ENCODE data around the gene DPF3. TPM values are rescaled to one million over a fixed set of nuclear protein-coding genes. Genes with fewer than 3 reads are reported as not detected.

Gene DPF3
- total RNA-seq, 2 donors from 2014 or later = 11.0 TPM; not detected in 1

GRCh38 chr14:72606879-72607278 is 287.0 kb downstream of the DPF3 start:
- DNase-seq (ENCODE audit: low spot score) = no peak
- H3K27me3 ChIP-seq (replicated peaks; ENCODE audit: insufficient read depth) = no peaks in the 10 kb centered on the region
- no peaks in the 10 kb centered on the region for H3K36me3 ChIP-seq
- H3K27ac ChIP-seq = no peak overlapping the region
- no peak overlapping the region for H3K4me3 ChIP-seq
- no peaks in the 10 kb centered on the region for H3K9me3 ChIP-seq
- no peak for TF ChIP-seq POLR2A (IDR thresholded peaks at IDR 0.05)
- TF ChIP-seq POLR2AphosphoS5 (IDR thresholded peaks at IDR 0.05) = no peak
- TF ChIP-seq CTCF (IDR thresholded peaks at IDR 0.05) = no peak
- WGBS = 91% methylated on average over 1 of the region's 1 CpG
- no peaks in the 10 kb centered on the region for H3K4me1 ChIP-seq (replicated peaks)
- intact Hi-C loops (cut with DNase I) = no loop called here

GRCh38 chr14:72605921-72606220 is 288.0 kb downstream of the DPF3 start:
- Histone ChIP-seq H3K4me1 (replicated peaks) (no peaks in the 10 kb centered on the region), H3K36me3 (no peaks in the 10 kb centered on the region), H3K9me3 (no peaks in the 10 kb centered on the region), H3K4me3 (no peak overlapping the region), H3K27ac (no peak overlapping the region), H3K27me3 (replicated peaks; ENCODE audit: insufficient read depth) (no peaks in the 10 kb centered on the region)
- no peak for DNase-seq (ENCODE audit: low spot score)
- intact Hi-C loops (cut with DNase I) = no loop called here
- 97% methylated on average over 3 of the region's 3 CpGs for WGBS
- TF ChIP-seq POLR2AphosphoS5 (IDR thresholded peaks at IDR 0.05) (no peak), CTCF (IDR thresholded peaks at IDR 0.05) (no peak), POLR2A (IDR thresholded peaks at IDR 0.05) (no peak)

GRCh38 chr14:72605096-72605920 is 288.6 kb downstream of the DPF3 start:
- intact Hi-C loops (cut with DNase I) = no loop called here
- no peak for DNase-seq (ENCODE audit: low spot score)
- TF ChIP-seq POLR2AphosphoS5 (IDR thresholded peaks at IDR 0.05) = no peak
- TF ChIP-seq POLR2A (IDR thresholded peaks at IDR 0.05) = no peak
- TF ChIP-seq CTCF (IDR thresholded peaks at IDR 0.05) = no peak
- Histone ChIP-seq H3K27ac (no peak overlapping the region), H3K4me1 (replicated peaks) (no peaks in the 10 kb centered on the region), H3K9me3 (no peaks in the 10 kb centered on the region), H3K4me3 (no peak overlapping the region), H3K27me3 (replicated peaks; ENCODE audit: insufficient read depth) (no peaks in the 10 kb centered on the region), H3K36me3 (no peaks in the 10 kb centered on the region)
- WGBS = 79% methylated on average over 18 of the region's 18 CpGs

GRCh38 chr14:72604133-72604532 is 289.8 kb downstream of the DPF3 start:
- DNase-seq (ENCODE audit: low spot score) = no peak
- Histone ChIP-seq H3K27ac (no peak overlapping the region), H3K9me3 (no peaks in the 10 kb centered on the region), H3K4me1 (replicated peaks) (no peaks in the 10 kb centered on the region), H3K27me3 (replicated peaks; ENCODE audit: insufficient read depth) (no peaks in the 10 kb centered on the region), H3K36me3 (no peaks in the 10 kb centered on the region), H3K4me3 (no peak overlapping the region)
- 94% methylated on average over 3 of the region's 3 CpGs for WGBS
- TF ChIP-seq POLR2AphosphoS5 (IDR thresholded peaks at IDR 0.05) (no peak), POLR2A (IDR thresholded peaks at IDR 0.05) (no peak), CTCF (IDR thresholded peaks at IDR 0.05) (no peak)
- intact Hi-C loops (cut with DNase I) = no loop called here

- intact Hi-C loops (cut with DNase I) = no loop called here
- Histone ChIP-seq H3K36me3 (no peaks in the 10 kb centered on the region), H3K4me1 (replicated peaks) (no peaks in the 10 kb centered on the region), H3K27ac (no peak overlapping the region), H3K27me3 (replicated peaks; ENCODE audit: insufficient read depth) (no peaks in the 10 kb centered on the region), H3K9me3 (no peaks in the 10 kb centered on the region), H3K4me3 (no peak overlapping the region)
- 63% methylated on average over 4 of the region's 4 CpGs for WGBS
- TF ChIP-seq CTCF (IDR thresholded peaks at IDR 0.05) = no peak
- TF ChIP-seq POLR2A (IDR thresholded peaks at IDR 0.05) = no peak
- no peak for TF ChIP-seq POLR2AphosphoS5 (IDR thresholded peaks at IDR 0.05)
- DNase-seq (ENCODE audit: low spot score) = no peak
Observed at GRCh38 chr14:72603639-72604038, 290.3 kb downstream of the DPF3 start.

Data from prostate gland (tissue), 2 donors.